Epithelial cell of umbilical artery (primary cell): ENCODE results near the gene SLC37A1. TPM values are rescaled to one million over a fixed set of nuclear protein-coding genes. Genes with fewer than 3 reads are reported as not detected.

Experiments
- total RNA-seq: library from RNA; depleted of rRNA; stranded (reverse); fragments of >200 nt; gene quantifications from 2 replicates; pipeline ENCODE4 v1.2.3, GENCODE V29; 2014

Gene SLC37A1
- 8.7 and 9.4 TPM in 2 replicates for total RNA-seq

DNA sequence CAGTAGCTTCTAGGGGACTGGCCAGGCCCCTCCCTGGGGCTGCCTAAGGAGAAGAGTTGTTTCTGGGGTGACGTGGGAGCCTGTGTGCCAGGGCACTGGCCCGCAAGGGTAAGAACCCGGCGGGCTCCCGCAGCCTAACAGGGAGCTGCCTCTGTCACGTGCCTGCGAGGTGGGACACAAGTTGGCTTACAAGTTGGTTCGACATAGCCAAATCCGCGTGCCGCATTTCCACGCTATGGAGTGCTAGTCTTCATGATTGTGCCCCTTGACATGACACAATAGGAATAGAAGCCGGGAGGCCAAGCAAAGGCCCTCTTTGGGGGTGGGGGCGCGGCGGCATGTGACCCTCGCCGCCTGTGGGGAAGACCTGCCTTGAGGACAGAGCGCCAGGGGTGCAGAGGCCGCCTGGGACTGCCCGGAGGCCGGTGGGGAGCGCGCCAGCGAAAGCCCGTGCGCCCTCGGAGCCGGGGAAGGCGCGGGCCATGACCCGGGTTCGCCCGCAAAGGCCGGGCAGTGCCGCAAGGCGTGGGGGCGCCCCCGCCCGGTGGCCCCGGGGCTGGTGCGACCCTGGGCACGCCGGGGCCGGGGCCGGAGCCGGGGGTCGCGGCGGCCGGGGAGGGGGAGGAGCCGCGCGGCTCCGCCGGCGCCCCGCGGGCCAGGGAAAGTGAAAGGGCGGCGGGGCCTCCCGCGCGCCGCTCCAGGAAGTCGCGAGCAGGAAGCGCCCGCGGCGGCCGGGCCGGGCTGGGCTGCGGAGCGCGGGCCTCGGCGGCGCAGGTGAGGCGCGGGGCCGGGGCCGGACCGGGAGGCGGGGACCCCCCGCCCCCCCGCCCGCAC lies at the start of gene SLC37A1:
SLC37A1 (plus strand) TSS at position 702 of the 834 bp plus-strand sequence. CDS start 4,603 bp downstream, outside the sequence.

GRCh38 chr21:42496120-42496838 lies 17.4 kb upstream of the SLC37A1 start, which contains the start of gene RSPH1:
Gene RSPH1 (minus strand): TSS chr21:42496224. CDS start chr21:42496186, 38 bp downstream.

Other genes with a start within 250 kb of the SLC37A1 start
- gene TFF3, start 198.4 kb upstream of the SLC37A1 start, total RNA-seq = not detected in 2 replicates
- gene TFF2, start 162.9 kb upstream of the SLC37A1 start, total RNA-seq = not detected in 2 replicates
- gene TFF1, start 147.3 kb upstream of the SLC37A1 start, total RNA-seq = not detected in 2 replicates
- gene TMPRSS3, start 117.8 kb upstream of the SLC37A1 start, total RNA-seq = not detected in 2 replicates
- gene UBASH3A, start 110.0 kb upstream of the SLC37A1 start, total RNA-seq = not detected in 2 replicates
- gene RSPH1, start 17.6 kb upstream of the SLC37A1 start, total RNA-seq = not detected in 2 replicates
- 0.30 and 1.3 TPM in 2 replicates for gene PDE9A, start 139.8 kb downstream of the SLC37A1 start, total RNA-seq